GM21381 (cell line): ENCODE results near the gene EID3.

Source experiments
- ATAC-seq: cut with Tn5 transposase; IDR thresholded peaks from one replicate; pipeline ENCODE4 v1.9.1; 2021; ENCODE audit warnings: mild to moderate bottlenecking, moderate library complexity; ENCODE audit not compliant: unreplicated experiment

EID3 gene

GRCh38 chr12:104353012-104353981 lies 49.8 kb downstream of the EID3 start:
- ATAC-seq = no peak

DNA sequence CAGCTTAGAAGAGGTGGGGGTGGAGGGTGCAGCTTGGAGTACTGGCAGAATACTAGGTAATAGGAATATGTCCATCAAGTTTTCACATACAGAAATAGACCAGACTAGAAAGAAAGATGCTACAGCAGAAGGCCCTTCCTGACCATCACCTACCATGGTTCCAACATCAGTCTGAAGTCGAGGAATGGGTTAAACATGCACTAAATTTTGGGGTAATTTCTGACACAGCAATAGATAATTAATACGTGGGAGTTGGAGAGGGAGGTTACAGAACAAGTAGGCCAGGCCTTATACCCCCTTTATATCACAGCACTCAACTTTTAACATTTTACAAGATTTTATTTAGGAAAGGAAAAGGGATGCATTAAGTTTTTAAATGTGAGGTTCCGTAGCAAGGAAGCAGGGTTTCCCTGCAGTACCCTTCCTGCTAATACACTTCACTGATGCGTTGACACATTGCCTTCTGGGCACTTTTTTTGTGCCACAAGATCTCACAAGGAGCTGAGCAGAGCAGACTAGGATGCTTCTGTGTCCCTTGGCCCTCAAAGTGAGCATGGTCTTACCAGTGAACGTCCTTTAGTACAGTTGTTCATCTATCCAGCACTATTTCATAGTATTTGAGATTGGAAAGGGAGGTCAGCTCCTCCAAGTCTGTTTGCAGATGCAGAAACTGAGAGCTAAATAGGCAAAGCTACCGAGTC lies 50.8 kb downstream of the EID3 start:
- ATAC-seq = no peak
